ENCODE measurements around the gene ELAVL2. TPM values are rescaled to one million over a fixed set of nuclear protein-coding genes. Genes with fewer than 3 reads are reported as not detected.

Gene ELAVL2
- total RNA-seq (2014; rRNA removed) = 10.9 and 16.3 TPM in 2 replicates
- percentile 78 among the genes with signal in this experiment for Bru-seq, nascent RNA
- percentile 53 among the genes with signal in this experiment for BruChase-seq, experiment 1, labeled RNA remaining after a 6-hour chase
- percentile 57 among the genes with signal in this experiment for BruChase-seq, experiment 2, labeled RNA remaining after a 2-hour chase
- long read RNA-seq, partial matches to known transcripts = 4 of 14 reads
- long read RNA-seq, other reads (novel, unspliced or antisense) = 10 of 14 reads

DNA sequence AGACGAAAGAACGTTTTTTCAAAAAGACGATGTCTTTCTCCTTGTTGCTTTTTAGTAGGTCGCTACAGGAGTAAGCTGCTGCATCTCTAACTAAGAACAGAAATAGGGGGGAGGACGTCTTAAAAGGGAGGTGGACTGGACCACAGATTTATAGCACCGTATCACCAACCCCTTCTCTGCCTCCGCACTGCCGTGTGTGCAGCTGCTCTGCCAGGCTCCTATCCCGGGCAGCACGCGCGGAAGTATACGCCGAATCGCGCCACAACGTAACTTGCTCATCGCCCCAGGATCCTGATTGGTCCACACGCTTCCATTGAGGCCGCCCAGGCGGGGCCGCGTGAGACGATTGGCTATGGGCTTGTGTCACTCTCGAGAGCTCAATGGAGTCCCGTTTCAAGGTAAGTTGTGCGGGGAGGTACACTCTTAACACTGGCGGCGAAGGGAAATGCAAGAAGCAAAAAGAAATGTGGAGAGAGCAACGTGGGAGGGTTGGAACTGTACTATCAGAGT, at the start of gene ELAVL2:
Gene ELAVL2, minus strand, starts transcription at position 121 of the 510 bp plus-strand sequence. CDS start 64,006 bp downstream, outside the sequence.
- peak; percentile 84 for ATAC-seq
- Histone ChIP-seq H2AFZ (ENCODE audit: low read length) (peak within 1 kb of the TSS; percentile 89), H3K4me3 (ENCODE audit: low read length) (peak within 1 kb of the TSS; percentile 79), H3K9me2 (replicated peaks; ENCODE audit: low read length) (no peaks in the 10 kb centered on the region), H3K36me3 (ENCODE audit: low read depth, low read length) (no peaks in the 10 kb centered on the region), H3K9ac (ENCODE audit: low read length) (peak within 1 kb of the TSS; percentile 46; the same call in 1 of the 2 replicates), H3K4me1 (ENCODE audit: insufficient read depth, low read length) (peaks cover 14% of the 10 kb centered on the region), H3K4me2 (ENCODE audit: low read length) (peak within 1 kb of the TSS; percentile 85), H4K20me1 (ENCODE audit: low read length) (no peaks in the 10 kb centered on the region), H3K27me3 (ENCODE audit: low read length) (peaks cover 15% of the 10 kb centered on the region), H3F3A (ENCODE audit: low read length, unreplicated experiment) (no peaks in the 10 kb centered on the region), H3K79me2 (ENCODE audit: low read length) (peaks cover 3% of the 10 kb centered on the region), H3K27ac (ENCODE audit: low read length) (no peak within 1 kb of the TSS), H3K9me3 (ENCODE audit: low read length) (no peaks in the 10 kb centered on the region)
- DNase-seq = peak; percentile 98
- no peak for TF ChIP-seq EZH2 (IDR thresholded peaks at IDR 0.05; ENCODE audit: low read length, unreplicated experiment)
- TF ChIP-seq, protein P1, sequence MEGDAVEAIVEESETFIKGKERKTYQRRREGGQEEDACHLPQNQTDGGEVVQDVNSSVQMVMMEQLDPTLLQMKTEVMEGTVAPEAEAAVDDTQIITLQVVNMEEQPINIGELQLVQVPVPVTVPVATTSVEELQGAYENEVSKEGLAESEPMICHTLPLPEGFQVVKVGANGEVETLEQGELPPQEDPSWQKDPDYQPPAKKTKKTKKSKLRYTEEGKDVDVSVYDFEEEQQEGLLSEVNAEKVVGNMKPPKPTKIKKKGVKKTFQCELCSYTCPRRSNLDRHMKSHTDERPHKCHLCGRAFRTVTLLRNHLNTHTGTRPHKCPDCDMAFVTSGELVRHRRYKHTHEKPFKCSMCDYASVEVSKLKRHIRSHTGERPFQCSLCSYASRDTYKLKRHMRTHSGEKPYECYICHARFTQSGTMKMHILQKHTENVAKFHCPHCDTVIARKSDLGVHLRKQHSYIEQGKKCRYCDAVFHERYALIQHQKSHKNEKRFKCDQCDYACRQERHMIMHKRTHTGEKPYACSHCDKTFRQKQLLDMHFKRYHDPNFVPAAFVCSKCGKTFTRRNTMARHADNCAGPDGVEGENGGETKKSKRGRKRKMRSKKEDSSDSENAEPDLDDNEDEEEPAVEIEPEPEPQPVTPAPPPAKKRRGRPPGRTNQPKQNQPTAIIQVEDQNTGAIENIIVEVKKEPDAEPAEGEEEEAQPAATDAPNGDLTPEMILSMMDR (conservative IDR thresholded peaks at IDR 0.05; ENCODE audit: low read depth, low read length) = no peak
- TF ChIP-seq EZH2phosphoT487 (IDR thresholded peaks at IDR 0.05; ENCODE audit: borderline replicate concordance, low read length) = no peak
- POLR2A ChIA-PET (ENCODE audit: unreplicated experiment) = interaction anchor here (0.5 to 0.6 kb wide), 2 partner anchors 96 to 179 kb away, joined by 3 to 4 read pairs; no protein-coding TSS in a partner anchor
- CTCF ChIA-PET = no interaction called here
- BruUV-seq (replicated peaks) = no TSS peak
- intact Hi-C loops (cut with micrococcal nuclease) = loop anchor here (2.0 to 10.0 kb wide), 4 partner anchors 109 to 701 kb away; no protein-coding TSS in a partner anchor

DNA sequence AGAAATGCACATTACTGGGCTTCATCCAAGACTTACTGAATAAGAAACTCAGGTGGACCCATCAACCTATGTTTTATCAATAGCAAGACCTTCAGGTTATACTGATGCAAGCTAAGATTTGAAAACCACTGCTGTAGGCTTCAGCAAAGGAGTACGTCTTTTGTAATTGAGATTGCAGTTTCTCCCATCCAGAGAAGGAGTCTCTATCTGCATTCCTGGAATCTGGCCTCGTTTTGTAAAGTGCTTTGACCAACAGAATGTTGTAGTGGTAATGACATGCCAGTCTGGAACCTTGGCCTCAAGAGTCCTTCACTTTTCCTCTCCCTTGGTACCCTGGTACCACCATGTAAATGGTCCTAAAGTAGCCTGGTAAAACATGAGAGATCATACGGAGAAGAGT, 32.2 kb upstream of the ELAVL2 start:
- intact Hi-C loops (cut with micrococcal nuclease) = no loop called here
- ATAC-seq = no peak
- Histone ChIP-seq H3K27ac (ENCODE audit: low read length) (no peak overlapping the region), H3K9ac (ENCODE audit: low read length) (no peak overlapping the region), H4K20me1 (ENCODE audit: low read length) (no peaks in the 10 kb centered on the region), H3K4me3 (ENCODE audit: low read length) (no peak overlapping the region), H3K79me2 (ENCODE audit: low read length) (no peaks in the 10 kb centered on the region), H3K9me2 (replicated peaks; ENCODE audit: low read length) (no peaks in the 10 kb centered on the region), H3K4me2 (ENCODE audit: low read length) (no peak overlapping the region), H3K9me3 (ENCODE audit: low read length) (no peaks in the 10 kb centered on the region), H3F3A (ENCODE audit: low read length, unreplicated experiment) (no peaks in the 10 kb centered on the region), H3K27me3 (ENCODE audit: low read length) (no peaks in the 10 kb centered on the region), H3K4me1 (ENCODE audit: insufficient read depth, low read length) (peaks cover 8% of the 10 kb centered on the region; the same call in 1 of the 2 replicates), H2AFZ (ENCODE audit: low read length) (no peak overlapping the region), H3K36me3 (ENCODE audit: low read depth, low read length) (no peaks in the 10 kb centered on the region)
- no TSS peak for BruUV-seq (replicated peaks)
- DNase-seq = no peak
- POLR2A ChIA-PET (ENCODE audit: unreplicated experiment) = no interaction called here
- CTCF ChIA-PET = no interaction called here
- no peak for TF ChIP-seq EZH2 (IDR thresholded peaks at IDR 0.05; ENCODE audit: low read length, unreplicated experiment)
- TF ChIP-seq, protein P1 (conservative IDR thresholded peaks at IDR 0.05; ENCODE audit: low read depth, low read length) = no peak
- no peak for TF ChIP-seq EZH2phosphoT487 (IDR thresholded peaks at IDR 0.05; ENCODE audit: borderline replicate concordance, low read length)

Measured in PC-3 (cell line).